ENCODE data around the gene DISP3.

DISP3 gene

DNA sequence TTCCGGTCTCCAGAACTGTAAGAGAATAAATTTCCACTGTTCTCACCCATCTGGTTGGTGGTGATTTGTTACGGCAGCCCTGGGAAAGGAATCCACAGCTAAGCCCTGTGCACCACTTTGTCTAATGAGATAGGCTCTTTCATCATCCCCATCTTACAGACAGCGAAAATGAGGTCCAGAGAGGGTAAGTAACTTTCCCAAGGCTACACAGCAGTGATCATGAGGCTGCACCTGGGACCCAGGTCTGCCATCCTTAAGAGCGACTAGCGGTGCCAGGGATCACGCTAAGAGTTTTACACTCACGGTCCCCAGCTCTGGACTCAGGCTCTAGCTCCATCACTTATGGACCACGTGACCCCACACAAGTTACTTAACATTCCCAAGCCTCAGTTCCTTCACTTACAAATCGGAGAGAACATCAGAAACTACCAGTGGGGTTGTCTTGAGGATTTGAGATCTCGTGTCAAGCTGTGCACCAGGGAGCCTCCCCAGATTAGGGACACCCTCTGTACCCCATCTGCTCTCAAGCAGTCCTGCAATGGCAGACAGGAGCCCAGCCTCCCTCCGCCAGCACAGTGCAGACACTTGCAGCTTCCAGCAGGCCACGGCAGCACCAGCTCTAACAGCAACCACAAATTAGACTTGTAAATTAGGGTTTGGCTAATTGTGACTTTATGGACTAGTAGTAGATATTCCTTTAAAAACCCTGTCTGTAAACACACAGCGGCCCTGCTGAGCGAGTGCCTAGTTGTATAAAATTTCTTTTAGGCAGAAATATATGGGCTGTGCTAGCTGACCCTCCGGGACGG, 87.3 kb downstream of the DISP3 start:
- Histone ChIP-seq H3K36me3 (ENCODE audit: insufficient read depth, insufficient read length, low read length) (no peaks in the 10 kb centered on the region), H3K9ac (ENCODE audit: insufficient read length, low read depth) (no peak overlapping the region), H3K27me3 (ENCODE audit: insufficient read depth, insufficient read length) (no peaks in the 10 kb centered on the region), H3K4me3 (ENCODE audit: insufficient read length, low read depth) (peak overlapping the region; percentile 3), H3K4me1 (ENCODE audit: insufficient read depth, insufficient read length) (peaks cover 31% of the 10 kb centered on the region), H3K9me3 (ENCODE audit: insufficient read depth, low read length) (no peaks in the 10 kb centered on the region)
- TF ChIP-seq ZNF274 (IDR thresholded peaks at IDR 0.05; ENCODE audit: low read depth, low read length) (no peak), YY1 (IDR thresholded peaks at IDR 0.05; ENCODE audit: insufficient read depth, insufficient read length) (no peak), SUZ12 (IDR thresholded peaks at IDR 0.05; ENCODE audit: extremely low read depth, insufficient read depth, insufficient read length) (no peak)
- no peak for DNase-seq (ENCODE audit: low read depth, low spot score)

DNA sequence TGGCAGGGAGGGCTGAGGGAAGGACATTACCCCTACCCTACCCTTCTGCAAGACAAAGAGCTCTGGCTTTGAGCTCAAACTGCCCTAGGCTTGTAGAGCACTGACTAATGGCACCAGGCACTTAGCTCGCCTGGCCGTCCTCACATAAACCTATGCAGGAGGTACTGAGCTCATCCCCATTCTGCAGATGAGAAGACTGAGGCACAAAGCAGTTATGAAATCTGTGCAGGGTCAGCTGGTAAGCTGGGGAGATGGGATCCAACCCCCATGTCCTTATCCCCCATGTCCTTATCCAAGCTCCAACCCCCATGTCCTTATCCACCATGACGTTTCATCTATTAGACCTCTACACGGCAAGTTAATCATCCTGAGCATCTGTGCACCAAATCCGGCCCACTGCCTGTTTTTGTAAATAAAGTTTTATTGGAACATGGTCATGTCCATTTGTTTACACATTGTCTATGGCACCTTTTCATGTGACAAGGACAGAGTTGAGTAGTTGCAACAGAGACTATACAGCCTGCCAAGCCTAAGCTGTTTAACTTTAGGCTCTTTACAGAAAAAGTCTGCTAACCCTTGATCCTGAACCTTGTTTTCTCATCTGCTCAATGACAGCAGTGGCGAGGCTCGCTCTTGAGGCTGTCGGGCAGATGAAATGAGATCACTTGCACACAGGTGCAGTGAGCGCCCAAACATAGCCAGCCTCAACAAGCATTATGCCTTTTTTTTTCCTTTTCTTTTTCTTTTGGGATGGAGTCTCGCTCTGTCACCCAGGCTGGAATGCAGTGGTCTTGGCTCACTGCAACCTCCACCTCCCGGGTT, 88.5 kb downstream of the DISP3 start:
- no peaks in the 10 kb centered on the region for H3K27me3 ChIP-seq (ENCODE audit: insufficient read depth, insufficient read length)
- H3K9me3 ChIP-seq (ENCODE audit: insufficient read depth, low read length): no peaks in the 10 kb centered on the region
- no peak for TF ChIP-seq ZNF274 (IDR thresholded peaks at IDR 0.05; ENCODE audit: low read depth, low read length)
- no peak for TF ChIP-seq YY1 (IDR thresholded peaks at IDR 0.05; ENCODE audit: insufficient read depth, insufficient read length)
- no peak for TF ChIP-seq SUZ12 (IDR thresholded peaks at IDR 0.05; ENCODE audit: extremely low read depth, insufficient read depth, insufficient read length)
- H3K4me1 ChIP-seq (ENCODE audit: insufficient read depth, insufficient read length): peaks cover 31% of the 10 kb centered on the region
- DNase-seq (ENCODE audit: low read depth, low spot score): no peak
- H3K4me3 ChIP-seq (ENCODE audit: insufficient read length, low read depth): no peak overlapping the region
- H3K9ac ChIP-seq (ENCODE audit: insufficient read length, low read depth): no peak overlapping the region
- H3K36me3 ChIP-seq (ENCODE audit: insufficient read depth, insufficient read length, low read length): no peaks in the 10 kb centered on the region

DNA sequence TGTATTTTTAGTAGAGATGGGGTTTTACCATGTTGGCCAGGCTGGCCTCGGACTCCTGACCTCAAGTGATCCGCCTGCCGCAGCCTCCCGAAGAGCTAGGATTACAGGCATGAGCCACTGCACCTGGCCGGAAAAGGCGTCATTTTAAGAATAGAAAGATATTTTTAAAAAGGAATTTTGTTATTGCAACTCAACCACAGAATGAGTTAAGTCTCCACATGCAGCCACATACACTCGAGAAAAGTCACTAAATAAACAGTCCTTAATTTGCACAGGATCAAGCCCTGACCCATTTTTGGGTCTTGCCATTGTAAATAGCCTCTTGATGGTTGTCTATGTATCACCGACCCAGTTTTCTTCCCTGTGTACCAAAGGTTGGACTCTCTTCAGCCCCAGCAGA, 89.7 kb downstream of the DISP3 start:
- TF ChIP-seq SUZ12 (IDR thresholded peaks at IDR 0.05; ENCODE audit: extremely low read depth, insufficient read depth, insufficient read length): no peak
- TF ChIP-seq YY1 (IDR thresholded peaks at IDR 0.05; ENCODE audit: insufficient read depth, insufficient read length): no peak
- TF ChIP-seq ZNF274 (IDR thresholded peaks at IDR 0.05; ENCODE audit: low read depth, low read length): no peak
- DNase-seq (ENCODE audit: low read depth, low spot score): no peak

DNA sequence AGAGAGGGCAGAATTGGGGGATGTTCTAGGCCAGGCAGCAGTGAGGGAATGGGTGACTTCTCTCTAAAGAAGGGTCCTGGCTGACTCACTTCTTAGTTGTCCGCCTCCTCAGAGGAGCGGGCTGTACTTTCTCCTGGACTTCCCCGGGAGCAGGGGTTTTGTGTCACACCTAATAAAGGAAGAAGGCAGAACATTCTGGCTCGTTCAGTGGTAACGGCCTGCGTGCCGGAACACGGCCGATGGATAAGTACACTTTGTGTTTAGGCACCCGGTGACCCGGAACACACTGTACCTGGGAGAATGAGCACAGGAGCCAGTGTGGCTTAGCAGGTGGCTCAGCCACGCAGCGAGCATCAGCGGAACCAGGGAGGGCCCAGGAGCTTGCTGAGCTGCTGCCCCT, 90.6 kb downstream of the DISP3 start:
- Histone ChIP-seq H3K36me3 (ENCODE audit: insufficient read depth, insufficient read length, low read length) (no peaks in the 10 kb centered on the region), H3K9me3 (ENCODE audit: insufficient read depth, low read length) (no peaks in the 10 kb centered on the region), H3K27me3 (ENCODE audit: insufficient read depth, insufficient read length) (no peaks in the 10 kb centered on the region), H3K4me1 (ENCODE audit: insufficient read depth, insufficient read length) (peaks cover 23% of the 10 kb centered on the region), H3K9ac (ENCODE audit: insufficient read length, low read depth) (no peak overlapping the region), H3K4me3 (ENCODE audit: insufficient read length, low read depth) (no peak overlapping the region)
- DNase-seq (ENCODE audit: low read depth, low spot score): no peak
- TF ChIP-seq ZNF274 (IDR thresholded peaks at IDR 0.05; ENCODE audit: low read depth, low read length) (no peak), YY1 (IDR thresholded peaks at IDR 0.05; ENCODE audit: insufficient read depth, insufficient read length) (no peak), SUZ12 (IDR thresholded peaks at IDR 0.05; ENCODE audit: extremely low read depth, insufficient read depth, insufficient read length) (no peak)

More for the DNA sequence above, 89.7 kb downstream of the DISP3 start:
- H3K4me1 ChIP-seq (ENCODE audit: insufficient read depth, insufficient read length): peaks cover 26% of the 10 kb centered on the region
- H3K4me3 ChIP-seq (ENCODE audit: insufficient read length, low read depth): no peak overlapping the region
- no peaks in the 10 kb centered on the region for H3K36me3 ChIP-seq (ENCODE audit: insufficient read depth, insufficient read length, low read length)
- H3K9me3 ChIP-seq (ENCODE audit: insufficient read depth, low read length): no peaks in the 10 kb centered on the region
- no peaks in the 10 kb centered on the region for H3K27me3 ChIP-seq (ENCODE audit: insufficient read depth, insufficient read length)
- no peak overlapping the region for H3K9ac ChIP-seq (ENCODE audit: insufficient read length, low read depth)

DNA sequence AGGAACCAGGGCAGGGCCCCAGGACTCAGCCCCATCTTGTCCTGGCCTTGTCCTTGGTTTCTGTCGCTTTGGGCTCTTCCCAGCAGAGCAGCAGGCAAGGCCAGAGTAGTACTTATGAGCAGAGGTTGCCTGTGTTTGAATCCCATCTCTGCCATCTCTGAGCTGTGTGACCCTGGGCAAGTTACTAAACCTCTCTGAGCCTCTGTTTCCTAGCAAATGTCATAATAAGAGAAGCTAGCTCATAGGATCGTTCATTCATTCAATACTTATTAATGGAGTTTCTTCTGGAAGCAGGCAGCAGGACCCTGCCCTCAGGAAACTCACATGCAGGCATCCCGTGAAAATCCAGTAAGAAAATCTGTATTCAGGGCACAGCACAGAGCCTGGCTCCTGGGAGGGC, 91.0 kb downstream of the DISP3 start:
- Histone ChIP-seq H3K4me1 (ENCODE audit: insufficient read depth, insufficient read length) (peaks cover 21% of the 10 kb centered on the region), H3K9ac (ENCODE audit: insufficient read length, low read depth) (no peak overlapping the region)
- TF ChIP-seq YY1 (IDR thresholded peaks at IDR 0.05; ENCODE audit: insufficient read depth, insufficient read length) (no peak), ZNF274 (IDR thresholded peaks at IDR 0.05; ENCODE audit: low read depth, low read length) (no peak), SUZ12 (IDR thresholded peaks at IDR 0.05; ENCODE audit: extremely low read depth, insufficient read depth, insufficient read length) (no peak)

DNA sequence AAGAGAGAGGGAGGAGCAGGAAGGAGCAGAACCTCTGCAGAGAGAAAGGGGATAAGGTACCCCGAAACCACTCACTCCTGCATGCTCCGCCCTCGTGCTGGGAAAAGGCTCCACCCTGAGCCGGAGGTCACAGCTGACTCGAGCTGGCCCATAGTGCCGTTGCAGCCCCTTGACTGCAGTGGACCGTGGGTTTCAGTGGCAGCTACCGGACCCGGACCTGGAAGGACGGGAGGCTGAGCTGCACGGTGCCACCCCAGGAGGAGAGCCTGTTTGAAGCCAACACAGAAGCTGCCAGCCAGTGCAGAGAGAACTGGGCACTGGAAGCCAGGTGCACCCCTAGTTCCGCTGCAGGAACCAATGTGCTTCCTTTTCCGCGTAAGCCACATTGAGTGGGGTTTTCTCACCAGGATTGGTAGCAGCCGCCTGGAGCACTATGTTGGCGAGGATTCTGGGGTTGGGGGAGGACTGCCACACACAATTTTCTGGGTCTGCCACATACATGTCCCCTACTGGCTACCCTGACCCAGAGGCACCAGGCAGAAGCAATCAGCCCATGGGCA, 91.9 kb downstream of the DISP3 start:
- DNase-seq (ENCODE audit: low read depth, low spot score): no peak
- Histone ChIP-seq H3K9ac (ENCODE audit: insufficient read length, low read depth) (no peak overlapping the region), H3K9me3 (ENCODE audit: insufficient read depth, low read length) (no peaks in the 10 kb centered on the region), H3K36me3 (ENCODE audit: insufficient read depth, insufficient read length, low read length) (no peaks in the 10 kb centered on the region), H3K4me3 (ENCODE audit: insufficient read length, low read depth) (no peak overlapping the region), H3K27me3 (ENCODE audit: insufficient read depth, insufficient read length) (no peaks in the 10 kb centered on the region), H3K4me1 (ENCODE audit: insufficient read depth, insufficient read length) (peaks cover 16% of the 10 kb centered on the region)
- TF ChIP-seq ZNF274 (IDR thresholded peaks at IDR 0.05; ENCODE audit: low read depth, low read length): no peak
- TF ChIP-seq SUZ12 (IDR thresholded peaks at IDR 0.05; ENCODE audit: extremely low read depth, insufficient read depth, insufficient read length): no peak
- no peak for TF ChIP-seq YY1 (IDR thresholded peaks at IDR 0.05; ENCODE audit: insufficient read depth, insufficient read length)

More for the DNA sequence above, 91.0 kb downstream of the DISP3 start:
- DNase-seq (ENCODE audit: low read depth, low spot score): no peak
- Histone ChIP-seq H3K4me3 (ENCODE audit: insufficient read length, low read depth) (no peak overlapping the region), H3K27me3 (ENCODE audit: insufficient read depth, insufficient read length) (no peaks in the 10 kb centered on the region), H3K36me3 (ENCODE audit: insufficient read depth, insufficient read length, low read length) (no peaks in the 10 kb centered on the region), H3K9me3 (ENCODE audit: insufficient read depth, low read length) (no peaks in the 10 kb centered on the region)

Measured in NT2/D1 (cell line).